ENCODE data around the gene KCNQ1. TPM values are rescaled to one million over a fixed set of nuclear protein-coding genes. Genes with fewer than 3 reads are reported as not detected.

KCNQ1 gene
- polyA plus RNA-seq, 1 donor (not counting 4 experiments of a cell fraction or from before 2014, with no cell fraction given), result not detected

DNA sequence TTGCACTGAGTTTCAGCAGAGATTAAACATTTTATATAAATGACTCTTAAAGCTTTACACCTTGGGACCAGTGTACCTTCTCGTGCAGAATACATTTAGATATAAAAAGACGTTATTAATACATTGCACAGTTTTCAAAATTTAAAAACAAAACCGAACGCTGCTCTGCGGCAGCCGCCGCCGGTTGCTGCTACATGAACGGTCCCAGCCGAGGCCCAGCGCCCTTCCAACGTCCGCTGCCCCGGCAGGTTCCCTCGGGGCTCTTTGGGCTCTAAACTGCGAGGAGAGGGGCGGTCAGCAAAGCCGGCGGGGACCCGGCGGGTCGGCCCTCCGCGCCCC, 438.8 kb downstream of the KCNQ1 start:
- H3K9me3 ChIP-seq (ENCODE audit: control insufficient read depth, low read depth, low read length), result no peaks in the 10 kb centered on the region
- H3K36me3 ChIP-seq (ENCODE audit: control insufficient read depth in 2 of 2, extremely low read depth in 1 of 2, insufficient read depth in 2 of 2, low read length in 2 of 2), result no peaks in the 10 kb centered on the region
- peak overlapping the region in 1 of 3 experiments; percentile 24 for H3K4me3 ChIP-seq (ENCODE audit: control insufficient read depth in 2 of 3, extremely low read depth in 1 of 3, insufficient read depth in 2 of 3, low read depth in 1 of 3, low read length in 3 of 3)
- H3K4me2 ChIP-seq (ENCODE audit: control insufficient read depth, extremely low read depth, insufficient read depth, low read depth, low read length), result peak overlapping the region; percentile 51
- no peak overlapping the region for H2AFZ ChIP-seq (ENCODE audit: control insufficient read depth, low read length)
- TF ChIP-seq EZH2 (IDR thresholded peaks at IDR 0.05; ENCODE audit: low read length), result peak; percentile 90
- TF ChIP-seq, protein P1, sequence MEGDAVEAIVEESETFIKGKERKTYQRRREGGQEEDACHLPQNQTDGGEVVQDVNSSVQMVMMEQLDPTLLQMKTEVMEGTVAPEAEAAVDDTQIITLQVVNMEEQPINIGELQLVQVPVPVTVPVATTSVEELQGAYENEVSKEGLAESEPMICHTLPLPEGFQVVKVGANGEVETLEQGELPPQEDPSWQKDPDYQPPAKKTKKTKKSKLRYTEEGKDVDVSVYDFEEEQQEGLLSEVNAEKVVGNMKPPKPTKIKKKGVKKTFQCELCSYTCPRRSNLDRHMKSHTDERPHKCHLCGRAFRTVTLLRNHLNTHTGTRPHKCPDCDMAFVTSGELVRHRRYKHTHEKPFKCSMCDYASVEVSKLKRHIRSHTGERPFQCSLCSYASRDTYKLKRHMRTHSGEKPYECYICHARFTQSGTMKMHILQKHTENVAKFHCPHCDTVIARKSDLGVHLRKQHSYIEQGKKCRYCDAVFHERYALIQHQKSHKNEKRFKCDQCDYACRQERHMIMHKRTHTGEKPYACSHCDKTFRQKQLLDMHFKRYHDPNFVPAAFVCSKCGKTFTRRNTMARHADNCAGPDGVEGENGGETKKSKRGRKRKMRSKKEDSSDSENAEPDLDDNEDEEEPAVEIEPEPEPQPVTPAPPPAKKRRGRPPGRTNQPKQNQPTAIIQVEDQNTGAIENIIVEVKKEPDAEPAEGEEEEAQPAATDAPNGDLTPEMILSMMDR (optimal IDR thresholded peaks at IDR 0.05 in 1 of 3, IDR thresholded peaks at IDR 0.05 in 1 of 3, conservative IDR thresholded peaks at IDR 0.05 in 1 of 3; ENCODE audit: extremely low read depth in 1 of 3, insufficient read depth in 2 of 3, low read length in 3 of 3), result no peak
- H3K9ac ChIP-seq (ENCODE audit: control insufficient read depth, extremely low read depth, insufficient read depth, low read length), result no peak overlapping the region
- no peak overlapping the region for H3K27ac ChIP-seq (ENCODE audit: control insufficient read depth, insufficient read depth, low read length)
- DNase-seq (ENCODE audit: low read depth, low spot score) (no peak), FAIRE-seq (no peak)
- peaks cover 2% of the 10 kb centered on the region for H4K20me1 ChIP-seq (ENCODE audit: control insufficient read depth, extremely low read depth, insufficient read depth, low read length)
- H3K4me1 ChIP-seq (ENCODE audit: control insufficient read depth, extremely low read depth, insufficient read depth, low read length), result peaks cover 6% of the 10 kb centered on the region
- H3K9me1 ChIP-seq (ENCODE audit: control insufficient read depth, extremely low read depth, insufficient read depth, low read length), result no peaks in the 10 kb centered on the region
- dilution Hi-C loops (cut with MboI; ENCODE audit: extremely low pct_ligation_motif_present, low sequenced_read_pairs), result no loop called here
- H3K27me3 ChIP-seq (ENCODE audit: control insufficient read depth, extremely low read depth, insufficient read depth, low read length), result peaks cover 60% of the 10 kb centered on the region
- H3K79me2 ChIP-seq (ENCODE audit: control insufficient read depth, insufficient read depth, low read length), result no peaks in the 10 kb centered on the region

DNA sequence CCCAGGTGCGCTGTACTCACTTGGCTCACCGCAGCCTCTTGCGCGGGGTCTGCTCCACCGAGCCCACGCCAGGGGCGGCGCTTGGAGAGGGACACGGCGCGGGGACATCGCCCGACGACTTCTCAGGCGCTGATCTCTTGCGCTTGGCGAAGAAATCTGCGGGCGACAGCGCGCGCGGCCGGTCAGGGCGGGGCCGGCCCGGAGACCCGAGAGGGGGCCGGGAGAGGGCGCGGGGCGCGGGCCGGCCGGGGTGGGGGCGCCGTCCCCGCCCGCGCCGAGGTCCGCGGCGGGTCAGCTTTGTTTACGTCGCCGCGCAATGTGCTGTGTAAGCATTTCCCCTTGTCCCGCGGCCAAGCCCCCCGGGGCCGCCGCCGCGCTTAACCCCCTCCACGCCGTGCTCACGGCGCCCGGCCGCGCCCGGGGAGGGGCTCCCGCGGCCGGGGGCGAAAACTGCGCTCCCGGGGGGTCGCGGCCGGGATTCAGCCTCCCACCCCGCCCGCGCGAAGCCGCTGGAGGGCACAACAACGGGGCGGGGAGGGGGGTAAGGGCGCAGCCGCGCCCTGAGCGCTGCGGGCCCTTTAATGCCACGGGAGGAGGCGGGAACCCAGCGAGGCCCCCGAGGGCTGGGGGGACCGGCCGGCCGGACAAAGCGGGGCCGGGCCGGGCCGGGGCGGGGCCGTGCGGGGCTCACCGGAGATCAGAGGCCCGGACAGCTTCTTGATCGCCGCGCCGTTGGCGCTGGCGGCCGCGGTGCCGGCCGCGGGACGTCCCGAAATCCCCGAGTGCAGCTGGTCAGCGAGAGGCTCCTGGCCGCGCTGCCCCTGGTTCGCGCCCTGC, 439.4 kb downstream of the KCNQ1 start:
- Histone ChIP-seq H3K4me2 (ENCODE audit: control insufficient read depth, extremely low read depth, insufficient read depth, low read depth, low read length) (peak overlapping the region; percentile 51), H3K9me3 (ENCODE audit: control insufficient read depth, low read depth, low read length) (no peaks in the 10 kb centered on the region), H3K9me1 (ENCODE audit: control insufficient read depth, extremely low read depth, insufficient read depth, low read length) (no peaks in the 10 kb centered on the region), H3K27ac (ENCODE audit: control insufficient read depth, insufficient read depth, low read length) (no peak overlapping the region), H2AFZ (ENCODE audit: control insufficient read depth, low read length) (no peak overlapping the region), H3K4me3 (ENCODE audit: control insufficient read depth in 2 of 3, extremely low read depth in 1 of 3, insufficient read depth in 2 of 3, low read depth in 1 of 3, low read length in 3 of 3) (peak overlapping the region in 2 of 3 experiments; percentile 24 to 42), H3K27me3 (ENCODE audit: control insufficient read depth, extremely low read depth, insufficient read depth, low read length) (peaks cover 56% of the 10 kb centered on the region), H3K9ac (ENCODE audit: control insufficient read depth, extremely low read depth, insufficient read depth, low read length) (no peak overlapping the region), H3K79me2 (ENCODE audit: control insufficient read depth, insufficient read depth, low read length) (no peaks in the 10 kb centered on the region), H3K4me1 (ENCODE audit: control insufficient read depth, extremely low read depth, insufficient read depth, low read length) (peaks cover 6% of the 10 kb centered on the region), H3K36me3 (ENCODE audit: control insufficient read depth in 2 of 2, extremely low read depth in 1 of 2, insufficient read depth in 2 of 2, low read length in 2 of 2) (no peaks in the 10 kb centered on the region), H4K20me1 (ENCODE audit: control insufficient read depth, extremely low read depth, insufficient read depth, low read length) (peaks cover 2% of the 10 kb centered on the region)
- dilution Hi-C loops (cut with MboI; ENCODE audit: extremely low pct_ligation_motif_present, low sequenced_read_pairs), result no loop called here
- DNase-seq (ENCODE audit: low read depth, low spot score) (no peak), FAIRE-seq (no peak)
- TF ChIP-seq, protein P1 (optimal IDR thresholded peaks at IDR 0.05 in 1 of 3, IDR thresholded peaks at IDR 0.05 in 1 of 3, conservative IDR thresholded peaks at IDR 0.05 in 1 of 3; ENCODE audit: extremely low read depth in 1 of 3, insufficient read depth in 2 of 3, low read length in 3 of 3), result no peak
- peak; percentile 63 for TF ChIP-seq EZH2 (IDR thresholded peaks at IDR 0.05; ENCODE audit: low read length)

Data from keratinocyte (primary cell).